ENCODE results near the gene TBC1D14. TPM values are rescaled to one million over a fixed set of nuclear protein-coding genes. Genes with fewer than 3 reads are reported as not detected.

TBC1D14 gene
- total and polyA plus RNA-seq, 2 donors from 2014 or later, result 44.9 to 77.7 TPM

GRCh38 chr4:6969826-6970800 is 60.5 kb downstream of the TBC1D14 start:
- FAIRE-seq, result no peak

DNA sequence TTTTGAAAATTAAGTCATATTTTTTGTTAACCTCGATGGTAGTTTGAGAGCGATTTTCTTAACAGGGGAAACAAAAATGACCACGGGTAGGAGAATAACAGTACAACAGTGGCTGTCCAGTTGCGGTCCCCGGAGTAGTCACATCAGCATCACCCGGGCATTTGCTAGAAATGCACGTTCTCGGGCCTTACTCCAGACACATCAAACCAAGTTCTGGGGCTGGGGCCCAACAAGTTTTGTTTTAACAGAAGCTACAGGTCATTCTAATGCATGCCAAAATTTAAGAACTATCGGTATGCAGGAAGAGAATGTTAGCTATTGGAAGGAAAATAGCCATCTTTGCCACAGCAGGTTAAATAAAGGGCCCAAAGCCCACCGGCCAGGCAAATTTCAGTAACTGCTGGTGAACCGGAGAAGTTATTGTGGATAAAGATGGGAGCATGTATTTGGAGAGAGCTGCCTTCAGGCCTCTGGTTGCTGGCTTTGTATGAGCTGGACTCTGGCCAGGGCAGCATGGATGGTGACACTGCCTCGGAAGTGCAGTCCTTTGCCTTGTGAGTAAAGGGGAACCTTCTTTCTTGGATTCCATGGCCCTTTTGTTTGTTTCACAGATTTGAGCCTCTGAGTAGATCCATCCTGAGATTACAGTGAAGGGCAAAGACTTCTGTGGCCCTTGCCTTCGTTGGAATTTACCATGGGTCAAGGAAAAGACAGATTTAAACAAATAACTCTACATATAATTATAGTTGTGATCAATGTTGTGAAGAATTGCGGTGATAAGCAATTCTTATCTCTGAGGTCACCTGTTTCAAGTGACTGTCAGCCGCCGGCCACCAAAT is 62.1 kb downstream of the TBC1D14 start:
- intact Hi-C loops (cut with DNase I), result no loop called here
- peaks cover 0 to 14% (median 10%) of the 10 kb centered on the region in 3 donors for H3K4me1 ChIP-seq (ENCODE audit: control insufficient read depth in 2 of 3, insufficient read depth in 2 of 3, low read depth in 1 of 3, low read length in 3 of 3)
- H3K27me3 ChIP-seq (ENCODE audit: control insufficient read depth, insufficient read depth, low read length), result no peaks in the 10 kb centered on the region

More at GRCh38 chr4:6969826-6970800, 60.5 kb downstream of the TBC1D14 start:
- no peak overlapping the region for H3K4me3 ChIP-seq (ENCODE audit: low read length in 3 of 3)
- intact Hi-C loops (cut with DNase I), result no loop called here
- peak in 1 of 5 donors; percentile 35 for DNase-seq
- H3K27ac ChIP-seq (ENCODE audit: low read depth in 2 of 2, low read length in 2 of 2), result peak overlapping the region; percentile 59 to 86
- H3K9ac ChIP-seq (ENCODE audit: low read length in 3 of 3), result no peak overlapping the region
- no peak for TF ChIP-seq CTCF (IDR thresholded peaks at IDR 0.05; ENCODE audit: borderline replicate concordance, extremely low read depth, insufficient read depth)
- H3K36me3 ChIP-seq (ENCODE audit: control insufficient read depth in 2 of 3, insufficient read depth in 3 of 3, low read length in 3 of 3), result peaks cover 0 to 11% (median 5%) of the 10 kb centered on the region in 3 donors
- peaks cover 0 to 22% (median 12%) of the 10 kb centered on the region in 3 donors for H3K4me1 ChIP-seq (ENCODE audit: control insufficient read depth in 2 of 3, insufficient read depth in 2 of 3, low read depth in 1 of 3, low read length in 3 of 3)
- H3K27me3 ChIP-seq (ENCODE audit: control insufficient read depth, insufficient read depth, low read length), result no peaks in the 10 kb centered on the region
- no peaks in the 10 kb centered on the region for H3K9me3 ChIP-seq (ENCODE audit: control insufficient read depth in 2 of 3, insufficient read depth in 1 of 3, low read length in 3 of 3)

DNA sequence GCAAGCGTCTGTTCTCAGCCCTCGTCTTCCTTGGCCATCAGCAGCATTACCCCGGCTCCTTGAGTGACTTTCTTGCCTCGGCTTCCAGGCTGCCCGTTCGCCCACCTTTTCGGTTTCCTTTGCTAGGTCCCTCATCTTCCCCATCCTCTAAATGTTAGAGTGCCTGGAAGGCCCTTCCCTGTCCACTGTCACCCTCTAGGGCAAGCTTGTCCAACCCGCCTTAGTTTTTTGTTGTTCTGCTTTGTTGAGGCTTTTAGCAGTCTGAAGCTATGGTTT is 62.7 kb downstream of the TBC1D14 start:
- Histone ChIP-seq H3K27ac (ENCODE audit: low read depth in 2 of 2, low read length in 2 of 2) (peak overlapping the region in 1 of 2 donors; percentile 64), H3K9me3 (ENCODE audit: control insufficient read depth in 2 of 3, insufficient read depth in 1 of 3, low read length in 3 of 3) (no peaks in the 10 kb centered on the region), H3K9ac (ENCODE audit: low read length in 3 of 3) (peak overlapping the region in 1 of 3 donors; percentile 8), H3K27me3 (ENCODE audit: control insufficient read depth, insufficient read depth, low read length) (no peaks in the 10 kb centered on the region), H3K36me3 (ENCODE audit: control insufficient read depth in 2 of 3, insufficient read depth in 3 of 3, low read length in 3 of 3) (peaks cover 0 to 10% (median 5%) of the 10 kb centered on the region in 3 donors), H3K4me1 (ENCODE audit: control insufficient read depth in 2 of 3, insufficient read depth in 2 of 3, low read depth in 1 of 3, low read length in 3 of 3) (peaks cover 0 to 14% (median 10%) of the 10 kb centered on the region in 3 donors), H3K4me3 (ENCODE audit: low read length in 3 of 3) (no peak overlapping the region)
- FAIRE-seq (no peak), DNase-seq (peak in 1 of 5 donors; percentile 4)
- no peak for TF ChIP-seq CTCF (IDR thresholded peaks at IDR 0.05; ENCODE audit: borderline replicate concordance, extremely low read depth, insufficient read depth)
- intact Hi-C loops (cut with DNase I), result no loop called here

More for the DNA sequence above, 62.1 kb downstream of the TBC1D14 start:
- no peak for FAIRE-seq
- Histone ChIP-seq H3K27ac (ENCODE audit: low read depth in 2 of 2, low read length in 2 of 2) (no peak overlapping the region), H3K36me3 (ENCODE audit: control insufficient read depth in 2 of 3, insufficient read depth in 3 of 3, low read length in 3 of 3) (peaks cover 0 to 11% (median 5%) of the 10 kb centered on the region in 3 donors), H3K4me3 (ENCODE audit: low read length in 3 of 3) (no peak overlapping the region), H3K9me3 (ENCODE audit: control insufficient read depth in 2 of 3, insufficient read depth in 1 of 3, low read length in 3 of 3) (no peaks in the 10 kb centered on the region), H3K9ac (ENCODE audit: low read length in 3 of 3) (peak overlapping the region in 1 of 3 donors; percentile 8)
- peak in 1 of 5 donors; percentile 2 for DNase-seq
- TF ChIP-seq CTCF (IDR thresholded peaks at IDR 0.05; ENCODE audit: borderline replicate concordance, extremely low read depth, insufficient read depth), result no peak

Measured in kidney (tissue), 14 donors.